IPS-18c (cell line): ENCODE measurements around the gene PRAMEF14.
"Not testable (repeated sequence)": the region's sequence is repeated elsewhere in the genome, so short reads cannot be mapped to it uniquely, and the experiment has no call there.

Source experiments
- H3K4me3 ChIP-seq: 2 replicates; pipeline ENCODE4 v1.7.0; 2013; ENCODE audit warnings: low read depth, mild to moderate bottlenecking, low read length, moderate library complexity; ENCODE audit not compliant: insufficient read depth
- H3K9me3 ChIP-seq: one replicate; pipeline ENCODE4 v1.6.1; 2013; ENCODE audit warnings: mild to moderate bottlenecking, low read length, moderate library complexity; ENCODE audit not compliant: control insufficient read depth, insufficient read depth

The PRAMEF14 gene

GRCh38 chr1:13297216-13297931 is 49.6 kb downstream of the PRAMEF14 start:
- not testable (repeated sequence) for H3K9me3 ChIP-seq, H3K4me3 ChIP-seq
